H9 (cell line): ENCODE measurements around the gene NCAM1. TPM values are rescaled to one million over a fixed set of nuclear protein-coding genes. Genes with fewer than 3 reads are reported as not detected.

ENCODE experiments used
- DNase-seq: peaks from one replicate; pipeline ENCODE4 v3.0.0-alpha.2; 2017
- H2AFZ ChIP-seq: one replicate; pipeline ENCODE4 v1.6.1; 2013; ENCODE audit warnings: mild to moderate bottlenecking, low read length, control low read depth, moderate library complexity
- H2AK5ac ChIP-seq: 2 replicates; pipeline ENCODE4 v1.6.1; 2013; ENCODE audit warnings: low read length, control low read depth, mixed read lengths; ENCODE audit not compliant: insufficient read length
- H2BK120ac ChIP-seq: one replicate; pipeline ENCODE4 v1.6.1; 2013; ENCODE audit warnings: low read depth, mild to moderate bottlenecking, low read length, control low read depth, inconsistent platforms; ENCODE audit not compliant: poor library complexity, severe bottlenecking
- H2BK12ac ChIP-seq: 2 replicates; pipeline ENCODE4 v1.6.1; 2013; ENCODE audit warnings: low read length, control low read depth, mixed read lengths, low read depth; ENCODE audit not compliant: insufficient read length
- H2BK15ac ChIP-seq: 2 replicates; pipeline ENCODE4 v1.6.1; 2013; ENCODE audit warnings: low read depth, low read length, control low read depth
- H2BK20ac ChIP-seq: one replicate; pipeline ENCODE4 v1.6.1; 2013; ENCODE audit warnings: low read depth, mild to moderate bottlenecking, low read length, control low read depth, inconsistent platforms; ENCODE audit not compliant: poor library complexity, severe bottlenecking
- H2BK5ac ChIP-seq: 2 replicates; pipeline ENCODE4 v1.6.1; 2013; ENCODE audit warnings: low read length, control low read depth, mixed read lengths; ENCODE audit not compliant: insufficient read length
- H3K14ac ChIP-seq: 2 replicates; pipeline ENCODE4 v1.6.1; 2013; ENCODE audit warnings: low read length, control low read depth; ENCODE audit not compliant: insufficient read depth
- H3K18ac ChIP-seq: 2 replicates; pipeline ENCODE4 v1.6.1; 2013; ENCODE audit warnings: low read depth, mild to moderate bottlenecking, mixed read lengths, low read length, control low read depth; ENCODE audit not compliant: insufficient read length
- H3K23ac ChIP-seq: 2 replicates; pipeline ENCODE4 v1.6.1; 2013; ENCODE audit warnings: low read length, control low read depth, mixed read lengths, low read depth; ENCODE audit not compliant: insufficient read length
- H3K23me2 ChIP-seq: 2 replicates; pipeline ENCODE4 v1.6.1; 2013; ENCODE audit warnings: low read depth, mild to moderate bottlenecking, mixed read lengths, low read length, control low read depth; ENCODE audit not compliant: insufficient read length, poor library complexity, severe bottlenecking
- H3K27ac ChIP-seq: 2 replicates; pipeline ENCODE4 v1.5.1; 2013; ENCODE audit warnings: low read length, control low read depth, mixed read lengths, low read depth; ENCODE audit not compliant: insufficient read length
- H3K27me3 ChIP-seq: 2 replicates; pipeline ENCODE4 v1.6.1; 2013; ENCODE audit warnings: low read length, control low read depth, inconsistent platforms; ENCODE audit not compliant: insufficient read depth
- H3K4ac ChIP-seq: 2 replicates; pipeline ENCODE4 v1.6.1; 2013; ENCODE audit warnings: low read depth, mild to moderate bottlenecking, control low read depth, inconsistent platforms, low read length, moderate library complexity
- H3K4me1 ChIP-seq: 2 replicates; pipeline ENCODE4 v1.6.1; 2013; ENCODE audit warnings: low read length, control low read depth, inconsistent platforms; ENCODE audit not compliant: insufficient read depth
- H3K4me2 ChIP-seq: 2 replicates; pipeline ENCODE4 v1.6.1; 2013; ENCODE audit warnings: low read length, control low read depth, mixed read lengths; ENCODE audit not compliant: insufficient read length, insufficient read depth
- H3K56ac ChIP-seq: 2 replicates; pipeline ENCODE4 v1.6.1; 2013; ENCODE audit warnings: low read depth, mild to moderate bottlenecking, mixed read lengths, low read length, control low read depth; ENCODE audit not compliant: insufficient read length
- H3K79me1 ChIP-seq: 2 replicates; pipeline ENCODE4 v1.6.1; 2013; ENCODE audit warnings: low read depth, mild to moderate bottlenecking, moderate library complexity, low read length, control low read depth, inconsistent platforms; ENCODE audit not compliant: insufficient read depth, poor library complexity, severe bottlenecking
- H3K79me2 ChIP-seq: 2 replicates; pipeline ENCODE4 v1.6.1; 2013; ENCODE audit warnings: low read length, control low read depth, inconsistent platforms; ENCODE audit not compliant: insufficient read depth
- H3K9ac ChIP-seq: 2 replicates; pipeline ENCODE4 v1.6.1; 2013; ENCODE audit warnings: low read length, control low read depth, mixed read lengths; ENCODE audit not compliant: insufficient read length; ENCODE audit errors: extremely low read depth
- H3K9me3 ChIP-seq: one replicate; pipeline ENCODE4 v1.6.1; 2013; ENCODE audit warnings: low read depth, low read length, inconsistent platforms; ENCODE audit not compliant: control insufficient read depth
- H3T11ph ChIP-seq: one replicate; pipeline ENCODE4 v1.6.1; 2013; ENCODE audit warnings: mild to moderate bottlenecking, low read length, control low read depth, inconsistent platforms
- H4K20me1 ChIP-seq: one replicate; pipeline ENCODE4 v1.6.1; 2013; ENCODE audit not compliant: control insufficient read depth, insufficient read length, insufficient read depth
- H4K5ac ChIP-seq: 2 replicates; pipeline ENCODE4 v1.6.1; 2013; ENCODE audit warnings: low read depth, mild to moderate bottlenecking, mixed read lengths, low read length, control low read depth; ENCODE audit not compliant: insufficient read length
- H4K8ac ChIP-seq: replicated peaks from 2 replicates; pipeline ENCODE4 v1.6.1; 2013; ENCODE audit warnings: low read length, control low read depth, mixed read lengths, low read depth; ENCODE audit not compliant: insufficient read length
- H4K91ac ChIP-seq: 2 replicates; pipeline ENCODE4 v1.6.1; 2013; ENCODE audit warnings: low read depth, mild to moderate bottlenecking, moderate library complexity, mixed read lengths, low read length, control low read depth; ENCODE audit not compliant: insufficient read length
- H3K27ac Mint-ChIP-seq, 3 experiments: 2 replicates in 2 of 3; 3 replicates in 1 of 3; pipeline ENCODE4 v1.8.0; 2020 to 2021; ENCODE audit warnings: mixed read lengths in 3 of 3, mild to moderate bottlenecking in 1 of 3, moderate library complexity in 1 of 3
- H3K27me3 Mint-ChIP-seq: 2 replicates; pipeline ENCODE4 v1.8.0; 2021; ENCODE audit warnings: low read depth, mild to moderate bottlenecking, moderate library complexity, mixed read lengths
- H3K36me3 Mint-ChIP-seq, 3 experiments: 2 replicates in 2 of 3; 3 replicates in 1 of 3; pipeline ENCODE4 v1.8.0; 2020 to 2021; ENCODE audit warnings: low read depth in 3 of 3, mixed read lengths in 3 of 3; ENCODE audit not compliant: insufficient read depth in 1 of 3
- H3K4me1 Mint-ChIP-seq, 2 experiments: 2 replicates each; pipeline ENCODE4 v1.8.0; 2020; ENCODE audit warnings: mixed read lengths in 2 of 2
- H3K4me3 Mint-ChIP-seq, 2 experiments: 2 replicates in 1 of 2; 3 replicates in 1 of 2; pipeline ENCODE4 v1.8.0; 2020 to 2021; ENCODE audit warnings: mild to moderate bottlenecking in 2 of 2, mixed read lengths in 2 of 2, moderate library complexity in 1 of 2
- H3K9me3 Mint-ChIP-seq, 2 experiments: 2 replicates in 1 of 2; 3 replicates in 1 of 2; pipeline ENCODE4 v1.8.0; 2020; ENCODE audit warnings: mild to moderate bottlenecking in 2 of 2, mixed read lengths in 2 of 2, moderate library complexity in 1 of 2
- CTCF ChIP-seq: fragments of 200-600 bp; sonication (generic); conservative IDR thresholded peaks from 3 replicates; pipeline ENCODE4 v1.8.0; 2021; ENCODE audit warnings: antibody characterized with exemption, mild to moderate bottlenecking
- WGBS: extraction: QIAGEN DNeasy Blood & Tissue Kit; methylation state at CpG from one replicate; pipeline ENCODE4 v1.1.7; 2013; ENCODE audit warnings: missing lambda C conversion rate, low lambda C conversion rate, mixed read lengths; ENCODE audit not compliant: insufficient read length; ENCODE audit errors: extremely low coverage; 5-methylcytosine and 5-hydroxymethylcytosine counted together
- total RNA-seq: library from RNA; stranded (reverse); gene quantifications from 2 replicates; pipeline ENCODE4 v1.2.1, GENCODE V29; 2021

Gene NCAM1
- total RNA-seq, 1 experiment from 2014 or later, result 2.5 TPM

DNA sequence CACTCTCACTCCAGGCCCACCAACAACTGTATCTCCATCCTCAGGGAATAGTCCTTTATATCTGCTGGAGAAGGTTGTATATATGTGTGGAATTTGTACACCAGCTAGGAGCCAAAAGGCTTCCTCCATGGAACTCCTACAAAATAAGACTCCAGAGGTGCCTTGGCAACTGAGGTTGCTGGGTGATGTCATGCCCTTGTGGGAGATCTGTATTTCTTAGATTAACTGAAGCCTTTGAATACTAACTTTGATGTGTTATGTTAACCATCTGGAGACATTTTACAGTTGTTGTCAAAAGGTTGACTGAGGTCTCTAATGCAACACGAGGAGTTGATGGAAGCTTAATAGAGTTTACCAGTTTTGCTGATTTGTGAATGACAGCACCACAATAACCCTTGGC, 213.7 kb downstream of the NCAM1 start:
- no peak overlapping the region for H4K5ac ChIP-seq
- H3K23me2 ChIP-seq, result no peaks in the 10 kb centered on the region
- 0 out of 2 replicates have a peak, but pooled peaks cover 2% of the 10 kb centered on the region for H3K4me1 ChIP-seq
- no peak overlapping the region for H2BK20ac ChIP-seq
- no peak overlapping the region for H3K18ac ChIP-seq
- H3K23ac ChIP-seq, result no peak overlapping the region
- no peak overlapping the region for H2AK5ac ChIP-seq
- no peak overlapping the region for H3K14ac ChIP-seq
- H3K9me3 ChIP-seq, result no peaks in the 10 kb centered on the region
- no peaks in the 10 kb centered on the region for H4K20me1 ChIP-seq
- Mint-ChIP-seq H3K4me3 (no peak overlapping the region), H3K27ac (no peak overlapping the region), H3K9me3 (no peaks in the 10 kb centered on the region), H3K27me3 (no peaks in the 10 kb centered on the region), H3K36me3 (no peaks in the 10 kb centered on the region), H3K4me1 (peaks cover 19 to 31% of the 10 kb centered on the region in 2 experiments)
- no peak overlapping the region for H4K91ac ChIP-seq
- DNase-seq, result no peak
- no peak overlapping the region for H3K4me2 ChIP-seq
- TF ChIP-seq CTCF, result no peak
- H2AFZ ChIP-seq, result no peak overlapping the region
- no peak overlapping the region for H3T11ph ChIP-seq
- H3K27me3 ChIP-seq, result no peaks in the 10 kb centered on the region
- H2BK15ac ChIP-seq, result no peak overlapping the region
- H2BK120ac ChIP-seq, result no peak overlapping the region
- WGBS, result no CpG with 5 or more reads among the region's 1 CpG
- H3K9ac ChIP-seq, result no peak overlapping the region
- no peak overlapping the region for H3K4ac ChIP-seq
- H2BK12ac ChIP-seq, result no peak overlapping the region
- H3K27ac ChIP-seq, result no peak overlapping the region
- no peak overlapping the region for H2BK5ac ChIP-seq
- H3K79me1 ChIP-seq, result no peaks in the 10 kb centered on the region
- no peak overlapping the region for H4K8ac ChIP-seq
- no peak overlapping the region for H3K56ac ChIP-seq
- no peaks in the 10 kb centered on the region for H3K79me2 ChIP-seq
